ENCODE measurements around the gene BRD3OS. TPM values are rescaled to one million over a fixed set of nuclear protein-coding genes. Genes with fewer than 3 reads are reported as not detected.

BRD3OS gene
- total and polyA plus RNA-seq, 2 of the 13 experiments (the other 11 are each of a cell fraction or from before 2014, with no cell fraction given): 4.9 to 5.7 TPM

DNA sequence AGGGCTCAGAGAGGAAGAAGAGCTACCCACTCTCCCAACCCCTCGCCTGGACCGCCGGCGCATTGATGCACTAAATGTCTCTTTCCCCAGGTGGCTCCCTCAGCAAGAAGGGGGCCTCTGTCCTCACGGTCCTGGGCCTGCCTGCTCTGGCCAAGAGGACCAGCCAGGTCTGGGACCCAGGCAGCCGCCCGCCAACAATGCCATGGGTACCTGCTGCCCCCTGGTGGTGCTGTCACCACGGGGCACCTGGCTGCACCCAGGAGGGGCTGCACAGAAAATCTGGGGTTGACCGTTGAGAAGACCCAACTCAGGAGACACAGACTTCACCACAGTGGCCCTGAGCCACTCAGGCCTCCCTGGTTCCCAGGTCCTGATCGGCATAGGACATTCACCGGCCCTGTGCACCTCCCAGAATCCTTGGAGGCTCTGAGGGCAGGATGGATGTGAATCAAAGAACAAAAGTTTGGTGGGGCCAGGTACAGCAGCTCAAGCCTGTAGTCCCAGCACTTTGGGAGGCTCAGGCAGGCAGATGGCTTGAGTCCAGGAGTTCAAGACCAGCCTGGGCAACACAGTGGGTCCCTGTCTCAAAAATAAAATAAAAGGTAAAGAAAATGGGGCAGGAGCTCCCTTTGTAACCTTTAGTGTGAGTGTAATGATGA lies 30.8 kb upstream of the BRD3OS start (continued):
- TF ChIP-seq, protein P1, sequence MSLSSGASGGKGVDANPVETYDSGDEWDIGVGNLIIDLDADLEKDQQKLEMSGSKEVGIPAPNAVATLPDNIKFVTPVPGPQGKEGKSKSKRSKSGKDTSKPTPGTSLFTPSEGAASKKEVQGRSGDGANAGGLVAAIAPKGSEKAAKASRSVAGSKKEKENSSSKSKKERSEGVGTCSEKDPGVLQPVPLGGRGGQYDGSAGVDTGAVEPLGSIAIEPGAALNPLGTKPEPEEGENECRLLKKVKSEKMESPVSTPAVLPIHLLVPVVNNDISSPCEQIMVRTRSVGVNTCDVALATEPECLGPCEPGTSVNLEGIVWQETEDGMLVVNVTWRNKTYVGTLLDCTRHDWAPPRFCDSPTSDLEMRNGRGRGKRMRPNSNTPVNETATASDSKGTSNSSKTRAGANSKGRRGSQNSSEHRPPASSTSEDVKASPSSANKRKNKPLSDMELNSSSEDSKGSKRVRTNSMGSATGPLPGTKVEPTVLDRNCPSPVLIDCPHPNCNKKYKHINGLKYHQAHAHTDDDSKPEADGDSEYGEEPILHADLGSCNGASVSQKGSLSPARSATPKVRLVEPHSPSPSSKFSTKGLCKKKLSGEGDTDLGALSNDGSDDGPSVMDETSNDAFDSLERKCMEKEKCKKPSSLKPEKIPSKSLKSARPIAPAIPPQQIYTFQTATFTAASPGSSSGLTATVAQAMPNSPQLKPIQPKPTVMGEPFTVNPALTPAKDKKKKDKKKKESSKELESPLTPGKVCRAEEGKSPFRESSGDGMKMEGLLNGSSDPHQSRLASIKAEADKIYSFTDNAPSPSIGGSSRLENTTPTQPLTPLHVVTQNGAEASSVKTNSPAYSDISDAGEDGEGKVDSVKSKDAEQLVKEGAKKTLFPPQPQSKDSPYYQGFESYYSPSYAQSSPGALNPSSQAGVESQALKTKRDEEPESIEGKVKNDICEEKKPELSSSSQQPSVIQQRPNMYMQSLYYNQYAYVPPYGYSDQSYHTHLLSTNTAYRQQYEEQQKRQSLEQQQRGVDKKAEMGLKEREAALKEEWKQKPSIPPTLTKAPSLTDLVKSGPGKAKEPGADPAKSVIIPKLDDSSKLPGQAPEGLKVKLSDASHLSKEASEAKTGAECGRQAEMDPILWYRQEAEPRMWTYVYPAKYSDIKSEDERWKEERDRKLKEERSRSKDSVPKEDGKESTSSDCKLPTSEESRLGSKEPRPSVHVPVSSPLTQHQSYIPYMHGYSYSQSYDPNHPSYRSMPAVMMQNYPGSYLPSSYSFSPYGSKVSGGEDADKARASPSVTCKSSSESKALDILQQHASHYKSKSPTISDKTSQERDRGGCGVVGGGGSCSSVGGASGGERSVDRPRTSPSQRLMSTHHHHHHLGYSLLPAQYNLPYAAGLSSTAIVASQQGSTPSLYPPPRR (CRISPR knock-in tag; IDR thresholded peaks at IDR 0.05; ENCODE audit: borderline replicate concordance): no peak
- TF ChIP-seq ZNF790 (CRISPR knock-in tag; IDR thresholded peaks at IDR 0.05; ENCODE audit: borderline replicate concordance) (no peak), ZMYM3 (CRISPR knock-in tag; IDR thresholded peaks at IDR 0.05) (no peak), NKX3-1 (CRISPR knock-in tag; IDR thresholded peaks at IDR 0.05) (no peak), POGK (CRISPR knock-in tag; conservative IDR thresholded peaks at IDR 0.05) (no peak), MZF1 (CRISPR knock-in tag; IDR thresholded peaks at IDR 0.05; ENCODE audit: borderline replicate concordance) (no peak), ZNF142 (CRISPR knock-in tag; IDR thresholded peaks at IDR 0.05) (no peak), ZNF607 (CRISPR knock-in tag; IDR thresholded peaks at IDR 0.05; ENCODE audit: borderline replicate concordance) (no peak), HOXA7 (CRISPR knock-in tag; IDR thresholded peaks at IDR 0.05) (no peak), JUNB (CRISPR knock-in tag; IDR thresholded peaks at IDR 0.05; ENCODE audit: borderline replicate concordance) (no peak), HDAC1 (CRISPR knock-in tag; IDR thresholded peaks at IDR 0.05) (no peak)
- TF ChIP-seq, protein P2, sequence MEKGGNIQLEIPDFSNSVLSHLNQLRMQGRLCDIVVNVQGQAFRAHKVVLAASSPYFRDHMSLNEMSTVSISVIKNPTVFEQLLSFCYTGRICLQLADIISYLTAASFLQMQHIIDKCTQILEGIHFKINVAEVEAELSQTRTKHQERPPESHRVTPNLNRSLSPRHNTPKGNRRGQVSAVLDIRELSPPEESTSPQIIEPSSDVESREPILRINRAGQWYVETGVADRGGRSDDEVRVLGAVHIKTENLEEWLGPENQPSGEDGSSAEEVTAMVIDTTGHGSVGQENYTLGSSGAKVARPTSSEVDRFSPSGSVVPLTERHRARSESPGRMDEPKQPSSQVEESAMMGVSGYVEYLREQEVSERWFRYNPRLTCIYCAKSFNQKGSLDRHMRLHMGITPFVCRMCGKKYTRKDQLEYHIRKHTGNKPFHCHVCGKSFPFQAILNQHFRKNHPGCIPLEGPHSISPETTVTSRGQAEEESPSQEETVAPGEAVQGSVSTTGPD (CRISPR knock-in tag; IDR thresholded peaks at IDR 0.05): no peak
